HL-60 (cell line): Measurements from ENCODE around the gene TLE3.

Experiments used
- GABPA ChIP-seq: IDR thresholded peaks from 2 replicates; pipeline ENCODE4 v1.6.1; 2012; ENCODE audit warnings: low read depth
- POLR2AphosphoS5 ChIP-seq: IDR thresholded peaks from 2 replicates; pipeline ENCODE4 v1.6.1; 2012; ENCODE audit warnings: low read depth
- SPI1 ChIP-seq: IDR thresholded peaks from 2 replicates; pipeline ENCODE4 v1.6.1; 2012; ENCODE audit warnings: low read depth, mild to moderate bottlenecking, borderline replicate concordance
- TF ChIP-seq, protein P1 (sequence below): IDR thresholded peaks from one replicate; pipeline ENCODE4 v1.5.1; 2011; ENCODE audit warnings: low read length, control low read depth, inconsistent platforms; ENCODE audit not compliant: insufficient read depth
- TF ChIP-seq, protein P2 (sequence below): IDR thresholded peaks from 2 replicates; pipeline ENCODE4 v1.6.1; 2012; ENCODE audit warnings: low read depth; ENCODE audit not compliant: insufficient replicate concordance

DNA sequence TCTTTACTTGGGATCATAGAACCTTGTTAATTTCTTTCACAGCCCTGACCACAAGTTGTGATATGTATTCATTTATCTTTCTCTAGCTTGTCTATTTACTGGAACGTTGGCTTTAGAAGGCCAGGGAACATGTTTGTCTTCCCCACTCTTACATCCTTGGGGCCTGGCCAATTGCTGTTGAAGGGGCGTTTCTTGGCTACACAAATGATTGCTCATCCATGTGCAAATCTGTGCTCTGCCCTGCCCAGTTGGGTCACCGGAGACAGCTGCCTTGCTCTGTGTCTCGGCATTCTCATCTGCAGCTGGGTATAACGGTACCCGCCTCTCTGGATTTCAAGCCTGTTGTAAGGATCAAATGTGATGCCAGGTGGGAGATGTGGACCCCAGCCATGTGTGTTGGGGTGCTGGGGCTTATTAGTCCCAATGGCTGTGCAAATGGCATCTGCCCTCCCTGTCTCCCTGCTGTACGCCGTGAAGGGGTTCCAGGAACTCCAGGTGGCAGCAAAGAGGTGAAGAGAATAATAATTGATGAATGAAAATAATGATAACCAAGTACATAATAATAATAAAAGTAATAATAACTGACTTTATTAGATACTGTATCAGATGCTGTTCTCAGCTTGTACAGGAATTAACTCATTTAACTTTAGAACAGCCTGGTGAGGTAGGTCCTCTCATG is 24.0 kb upstream of the TLE3 start:
- TF ChIP-seq, protein P1, sequence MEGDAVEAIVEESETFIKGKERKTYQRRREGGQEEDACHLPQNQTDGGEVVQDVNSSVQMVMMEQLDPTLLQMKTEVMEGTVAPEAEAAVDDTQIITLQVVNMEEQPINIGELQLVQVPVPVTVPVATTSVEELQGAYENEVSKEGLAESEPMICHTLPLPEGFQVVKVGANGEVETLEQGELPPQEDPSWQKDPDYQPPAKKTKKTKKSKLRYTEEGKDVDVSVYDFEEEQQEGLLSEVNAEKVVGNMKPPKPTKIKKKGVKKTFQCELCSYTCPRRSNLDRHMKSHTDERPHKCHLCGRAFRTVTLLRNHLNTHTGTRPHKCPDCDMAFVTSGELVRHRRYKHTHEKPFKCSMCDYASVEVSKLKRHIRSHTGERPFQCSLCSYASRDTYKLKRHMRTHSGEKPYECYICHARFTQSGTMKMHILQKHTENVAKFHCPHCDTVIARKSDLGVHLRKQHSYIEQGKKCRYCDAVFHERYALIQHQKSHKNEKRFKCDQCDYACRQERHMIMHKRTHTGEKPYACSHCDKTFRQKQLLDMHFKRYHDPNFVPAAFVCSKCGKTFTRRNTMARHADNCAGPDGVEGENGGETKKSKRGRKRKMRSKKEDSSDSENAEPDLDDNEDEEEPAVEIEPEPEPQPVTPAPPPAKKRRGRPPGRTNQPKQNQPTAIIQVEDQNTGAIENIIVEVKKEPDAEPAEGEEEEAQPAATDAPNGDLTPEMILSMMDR, result no peak
- TF ChIP-seq POLR2AphosphoS5 (no peak), GABPA (no peak), SPI1 (no peak)
- TF ChIP-seq, protein P2, sequence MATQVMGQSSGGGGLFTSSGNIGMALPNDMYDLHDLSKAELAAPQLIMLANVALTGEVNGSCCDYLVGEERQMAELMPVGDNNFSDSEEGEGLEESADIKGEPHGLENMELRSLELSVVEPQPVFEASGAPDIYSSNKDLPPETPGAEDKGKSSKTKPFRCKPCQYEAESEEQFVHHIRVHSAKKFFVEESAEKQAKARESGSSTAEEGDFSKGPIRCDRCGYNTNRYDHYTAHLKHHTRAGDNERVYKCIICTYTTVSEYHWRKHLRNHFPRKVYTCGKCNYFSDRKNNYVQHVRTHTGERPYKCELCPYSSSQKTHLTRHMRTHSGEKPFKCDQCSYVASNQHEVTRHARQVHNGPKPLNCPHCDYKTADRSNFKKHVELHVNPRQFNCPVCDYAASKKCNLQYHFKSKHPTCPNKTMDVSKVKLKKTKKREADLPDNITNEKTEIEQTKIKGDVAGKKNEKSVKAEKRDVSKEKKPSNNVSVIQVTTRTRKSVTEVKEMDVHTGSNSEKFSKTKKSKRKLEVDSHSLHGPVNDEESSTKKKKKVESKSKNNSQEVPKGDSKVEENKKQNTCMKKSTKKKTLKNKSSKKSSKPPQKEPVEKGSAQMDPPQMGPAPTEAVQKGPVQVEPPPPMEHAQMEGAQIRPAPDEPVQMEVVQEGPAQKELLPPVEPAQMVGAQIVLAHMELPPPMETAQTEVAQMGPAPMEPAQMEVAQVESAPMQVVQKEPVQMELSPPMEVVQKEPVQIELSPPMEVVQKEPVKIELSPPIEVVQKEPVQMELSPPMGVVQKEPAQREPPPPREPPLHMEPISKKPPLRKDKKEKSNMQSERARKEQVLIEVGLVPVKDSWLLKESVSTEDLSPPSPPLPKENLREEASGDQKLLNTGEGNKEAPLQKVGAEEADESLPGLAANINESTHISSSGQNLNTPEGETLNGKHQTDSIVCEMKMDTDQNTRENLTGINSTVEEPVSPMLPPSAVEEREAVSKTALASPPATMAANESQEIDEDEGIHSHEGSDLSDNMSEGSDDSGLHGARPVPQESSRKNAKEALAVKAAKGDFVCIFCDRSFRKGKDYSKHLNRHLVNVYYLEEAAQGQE, result no peak
